ENCODE data around the gene RERE.

- no peak for TF ChIP-seq POLR2A (IDR thresholded peaks at IDR 0.05)
- no peak for TF ChIP-seq CTCF (IDR thresholded peaks at IDR 0.05)
These were observed 63.2 kb downstream of the RERE start for GRCh38 chr1:8754247-8754650.

All from adrenal gland (tissue), 5 donors.